ENCODE results near the gene SLC7A5.
"Not testable (repeated sequence)": the region's sequence is repeated elsewhere in the genome, so short reads cannot be mapped to it uniquely, and the experiment has no call there.

SLC7A5 gene

GRCh38 chr16:87881324-87882200 is 12.3 kb upstream of the SLC7A5 start:
- no peak for TF ChIP-seq CTCF (conservative IDR thresholded peaks at IDR 0.05)
- no peak overlapping the region for H3K27ac ChIP-seq

GRCh38 chr16:87880117-87880696 is 10.9 kb upstream of the SLC7A5 start:
- H3K27ac ChIP-seq = no peak overlapping the region
- TF ChIP-seq CTCF (conservative IDR thresholded peaks at IDR 0.05) = no peak

GRCh38 chr16:87879411-87880013 is 10.2 kb upstream of the SLC7A5 start:
- H3K27ac ChIP-seq = not testable (repeated sequence)

GRCh38 chr16:87878704-87879103 is 9.4 kb upstream of the SLC7A5 start:
- TF ChIP-seq CTCF (conservative IDR thresholded peaks at IDR 0.05) = no peak
- H3K27ac ChIP-seq = no peak overlapping the region

- no peak for TF ChIP-seq CTCF (conservative IDR thresholded peaks at IDR 0.05)
- no peak overlapping the region for H3K27ac ChIP-seq
Observed at GRCh38 chr16:87877942-87878507, 8.7 kb upstream of the SLC7A5 start.

GRCh38 chr16:87874639-87875427 is 5.5 kb upstream of the SLC7A5 start:
- H3K27ac ChIP-seq = no peak overlapping the region

GRCh38 chr16:87870418-87871291 is 1.3 kb upstream of the SLC7A5 start:
- H3K27ac ChIP-seq = not testable (repeated sequence)

More at GRCh38 chr16:87874639-87875427, 5.5 kb upstream of the SLC7A5 start:
- no peak for TF ChIP-seq CTCF (conservative IDR thresholded peaks at IDR 0.05)

- H3K27ac ChIP-seq = not testable (repeated sequence)
Observed at GRCh38 chr16:87869879-87870417, 641 bp upstream of the SLC7A5 start.

GRCh38 chr16:87868254-87869029 is 865 bp downstream of the SLC7A5 start:
- H3K27ac ChIP-seq = not testable (repeated sequence)

- H3K27ac ChIP-seq = not testable (repeated sequence)
Observed at GRCh38 chr16:87865902-87866555, 3.3 kb downstream of the SLC7A5 start.

Measured in VCaP (cell line).